Sigmoid colon (tissue), 4 donors: Measurements from ENCODE around the gene ANKRD61.

Source experiments
- EP300 ChIP-seq, 4 donors: sonication (generic); formaldehyde crosslinking; IDR thresholded peaks; one replicate each; pipeline ENCODE4 v1.6.1; 2017; ENCODE audit warnings: antibody characterized with exemption in 4 of 4
- POLR2AphosphoS5 ChIP-seq, 4 donors: sonication (generic); formaldehyde crosslinking; IDR thresholded peaks; one replicate each; pipeline ENCODE4 v1.6.1; 2017; ENCODE audit warnings: antibody characterized with exemption in 4 of 4
- TF ChIP-seq, protein P1 (sequence below), 4 experiments: fragments of 450-650 bp in 3 of 4; fragments of 200-600 bp in 1 of 4; IDR thresholded peaks; one replicate each; pipeline ENCODE4 v1.5.1; 2016 to 2019; ENCODE audit warnings: antibody characterized with exemption in 4 of 4, mild to moderate bottlenecking in 3 of 4, moderate library complexity in 2 of 4

DNA sequence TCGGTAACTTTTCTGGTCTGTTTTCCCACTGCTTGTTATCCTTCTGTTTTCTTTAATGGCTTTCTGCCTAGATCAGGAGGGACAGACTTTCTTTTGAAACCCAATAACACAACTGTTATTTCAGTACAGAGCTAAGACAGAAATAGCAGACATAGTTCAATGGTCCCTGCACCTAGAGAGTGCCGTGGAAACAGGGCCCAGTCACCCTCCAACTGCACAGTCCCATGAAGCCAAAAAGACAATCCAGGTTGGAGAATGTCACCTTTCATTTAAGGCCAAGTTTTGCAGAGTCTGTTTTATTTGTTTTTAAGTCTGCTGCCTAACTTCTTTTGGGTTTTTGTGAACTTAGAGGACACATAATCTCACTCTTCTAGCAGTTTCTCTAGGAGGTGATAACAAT is 19.6 kb upstream of the ANKRD61 start:
- no peak for TF ChIP-seq EP300 (IDR thresholded peaks at IDR 0.05)
- TF ChIP-seq POLR2AphosphoS5 (IDR thresholded peaks at IDR 0.05): no peak
- TF ChIP-seq, protein P1, sequence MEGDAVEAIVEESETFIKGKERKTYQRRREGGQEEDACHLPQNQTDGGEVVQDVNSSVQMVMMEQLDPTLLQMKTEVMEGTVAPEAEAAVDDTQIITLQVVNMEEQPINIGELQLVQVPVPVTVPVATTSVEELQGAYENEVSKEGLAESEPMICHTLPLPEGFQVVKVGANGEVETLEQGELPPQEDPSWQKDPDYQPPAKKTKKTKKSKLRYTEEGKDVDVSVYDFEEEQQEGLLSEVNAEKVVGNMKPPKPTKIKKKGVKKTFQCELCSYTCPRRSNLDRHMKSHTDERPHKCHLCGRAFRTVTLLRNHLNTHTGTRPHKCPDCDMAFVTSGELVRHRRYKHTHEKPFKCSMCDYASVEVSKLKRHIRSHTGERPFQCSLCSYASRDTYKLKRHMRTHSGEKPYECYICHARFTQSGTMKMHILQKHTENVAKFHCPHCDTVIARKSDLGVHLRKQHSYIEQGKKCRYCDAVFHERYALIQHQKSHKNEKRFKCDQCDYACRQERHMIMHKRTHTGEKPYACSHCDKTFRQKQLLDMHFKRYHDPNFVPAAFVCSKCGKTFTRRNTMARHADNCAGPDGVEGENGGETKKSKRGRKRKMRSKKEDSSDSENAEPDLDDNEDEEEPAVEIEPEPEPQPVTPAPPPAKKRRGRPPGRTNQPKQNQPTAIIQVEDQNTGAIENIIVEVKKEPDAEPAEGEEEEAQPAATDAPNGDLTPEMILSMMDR (IDR thresholded peaks at IDR 0.05): no peak
